Neuron (in vitro differentiated cells): ENCODE data around the gene CCDC78.
A peak's percentile ranks its signal among the peaks of the same experiment; 100 is the strongest.

Experiments used
- H2AFZ ChIP-seq: one replicate; pipeline ENCODE4 v1.6.1; 2013; ENCODE audit warnings: low read depth, mild to moderate bottlenecking, inconsistent platforms, low read length, moderate library complexity
- H3K27me3 ChIP-seq: one replicate; pipeline ENCODE4 v1.6.1; 2013; ENCODE audit warnings: low read length; ENCODE audit not compliant: insufficient read depth
- H3K36me3 ChIP-seq: one replicate; pipeline ENCODE4 v1.6.1; 2013; ENCODE audit warnings: low read length; ENCODE audit not compliant: insufficient read depth
- H3K4me1 ChIP-seq: one replicate; pipeline ENCODE4 v1.6.1; 2013; ENCODE audit warnings: low read length; ENCODE audit not compliant: insufficient read depth
- H3K4me3 ChIP-seq: 2 replicates; pipeline ENCODE4 v1.5.1; 2013; ENCODE audit warnings: mild to moderate bottlenecking, low read length, moderate library complexity
- H3K9me3 ChIP-seq: one replicate; pipeline ENCODE4 v1.6.1; 2013; ENCODE audit warnings: low read length

The CCDC78 gene

DNA sequence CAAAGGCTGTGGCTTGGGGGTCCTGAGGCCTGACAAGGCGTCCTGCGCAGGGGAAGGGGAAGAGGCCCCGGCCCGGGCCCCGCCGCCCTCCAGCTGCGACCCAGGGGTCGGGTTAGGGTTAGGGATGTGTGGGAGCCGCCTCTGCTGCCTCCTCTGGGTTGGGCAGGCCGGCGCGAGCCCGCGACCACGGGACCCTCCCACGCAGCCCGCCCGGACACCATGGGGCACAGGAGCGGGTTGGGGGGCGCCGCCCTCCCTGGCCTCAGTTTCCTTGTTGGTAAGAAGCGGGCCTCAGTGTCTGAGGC is 14.2 kb upstream of the CCDC78 start:
- H3K4me1 ChIP-seq = peaks cover 11% of the 10 kb centered on the region
- no peaks in the 10 kb centered on the region for H3K27me3 ChIP-seq
- peak overlapping the region; percentile 75 for H2AFZ ChIP-seq

DNA sequence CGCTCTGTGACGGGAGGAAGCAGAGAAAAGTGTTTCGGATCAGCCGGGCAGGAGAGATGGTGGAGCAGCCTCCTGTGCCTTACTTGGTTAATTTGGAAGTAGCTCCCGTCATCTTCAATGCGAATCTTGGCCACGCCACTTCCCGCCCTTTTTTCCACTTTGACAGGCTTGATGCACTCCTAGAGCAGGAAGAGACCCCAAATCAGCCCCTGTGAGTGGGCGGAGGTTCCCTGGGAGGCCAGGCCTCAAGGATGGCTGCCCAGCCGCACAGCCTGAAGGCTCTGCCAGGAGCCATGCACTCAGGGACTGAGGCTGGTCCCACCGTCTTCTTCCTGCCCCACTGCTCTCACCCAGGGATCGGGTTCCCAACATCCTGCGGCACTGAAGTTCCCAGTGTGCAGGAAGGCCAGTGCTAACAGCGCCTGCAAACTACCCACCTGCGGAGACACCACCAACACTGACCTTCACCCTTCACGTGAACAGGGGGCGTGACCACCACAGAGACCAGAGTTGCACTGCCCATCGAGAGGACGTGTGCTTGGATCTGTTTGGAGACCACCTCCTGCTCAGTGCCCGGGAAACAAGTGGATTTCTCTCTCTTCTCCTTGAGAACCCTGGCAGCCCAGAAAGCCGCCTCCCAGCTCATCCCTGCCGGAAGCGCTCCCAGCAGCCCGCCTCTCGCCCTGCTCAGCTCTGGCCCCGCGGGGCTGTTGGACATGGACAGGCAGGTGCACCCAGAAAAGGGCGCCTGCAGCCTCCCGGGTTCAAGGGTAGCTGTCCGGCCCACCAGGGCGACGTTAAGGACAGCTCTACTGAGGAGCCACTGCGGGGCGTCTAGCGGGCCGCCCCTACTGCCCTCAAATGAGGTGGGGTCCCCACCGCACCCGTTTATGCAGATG is 13.6 kb upstream of the CCDC78 start:
- Histone ChIP-seq H3K27me3 (no peaks in the 10 kb centered on the region), H3K4me3 (peak overlapping the region; percentile 80), H2AFZ (peak overlapping the region; percentile 75), H3K9me3 (no peaks in the 10 kb centered on the region), H3K36me3 (peaks cover 27% of the 10 kb centered on the region), H3K4me1 (peaks cover 11% of the 10 kb centered on the region)

More for the DNA sequence above, 14.2 kb upstream of the CCDC78 start:
- peaks cover 22% of the 10 kb centered on the region for H3K36me3 ChIP-seq
- no peaks in the 10 kb centered on the region for H3K9me3 ChIP-seq
- H3K4me3 ChIP-seq = peak overlapping the region; percentile 80

DNA sequence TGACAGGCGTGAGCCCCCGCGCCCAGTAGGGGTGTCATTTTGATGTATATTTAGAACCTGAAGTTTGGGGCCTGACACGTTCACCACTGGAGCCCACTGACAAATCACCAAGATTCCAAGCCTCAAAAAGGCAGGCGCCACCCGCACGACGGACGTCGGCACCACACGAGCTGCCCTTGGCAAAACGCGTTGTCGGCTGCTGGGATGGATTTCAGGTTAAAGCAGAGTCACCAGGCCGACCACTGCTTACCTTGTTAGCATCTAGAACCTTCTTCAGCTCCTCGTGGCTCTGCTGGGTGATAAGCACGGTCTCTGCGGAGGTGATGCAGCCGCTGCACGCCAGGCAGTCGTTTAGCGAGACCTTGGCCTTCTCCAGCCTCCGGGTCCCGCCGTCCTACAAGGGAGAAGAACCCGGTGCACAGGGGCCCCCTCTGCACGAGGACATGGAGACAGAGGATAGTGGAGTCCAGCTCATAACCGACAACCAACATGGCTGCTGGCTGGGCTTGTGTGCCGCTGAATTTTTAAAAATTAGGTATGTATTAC is 10.8 kb upstream of the CCDC78 start:
- H2AFZ ChIP-seq = no peak overlapping the region
- no peaks in the 10 kb centered on the region for H3K27me3 ChIP-seq
- peaks cover 49% of the 10 kb centered on the region for H3K36me3 ChIP-seq
- H3K4me3 ChIP-seq = no peak overlapping the region
- peaks cover 11% of the 10 kb centered on the region for H3K4me1 ChIP-seq
- no peaks in the 10 kb centered on the region for H3K9me3 ChIP-seq

DNA sequence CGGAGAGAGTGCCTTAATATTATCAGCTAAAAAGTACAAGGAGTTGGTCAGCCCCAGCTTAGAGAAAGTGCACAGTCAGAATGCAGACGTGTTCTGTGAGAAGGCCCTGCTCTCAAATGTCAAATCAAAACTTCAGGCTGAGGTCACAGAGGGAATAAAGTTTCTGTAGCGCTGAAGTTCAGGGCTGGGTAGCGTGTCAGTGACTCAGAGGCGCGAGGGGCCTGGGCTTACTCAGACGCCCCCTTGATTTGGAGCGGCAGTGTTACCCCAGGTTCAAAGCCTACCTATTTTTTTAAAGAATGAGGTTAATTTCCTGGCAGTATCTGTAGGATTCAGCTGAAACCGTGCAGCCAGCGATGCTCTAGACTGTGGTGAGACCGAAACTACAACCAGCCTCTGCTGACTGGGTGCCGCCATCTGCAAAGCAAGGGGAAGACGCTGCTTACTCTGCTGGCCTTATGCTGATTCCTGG is 9.8 kb upstream of the CCDC78 start:
- Histone ChIP-seq H2AFZ (no peak overlapping the region), H3K4me1 (peaks cover 8% of the 10 kb centered on the region), H3K36me3 (peaks cover 49% of the 10 kb centered on the region)

DNA sequence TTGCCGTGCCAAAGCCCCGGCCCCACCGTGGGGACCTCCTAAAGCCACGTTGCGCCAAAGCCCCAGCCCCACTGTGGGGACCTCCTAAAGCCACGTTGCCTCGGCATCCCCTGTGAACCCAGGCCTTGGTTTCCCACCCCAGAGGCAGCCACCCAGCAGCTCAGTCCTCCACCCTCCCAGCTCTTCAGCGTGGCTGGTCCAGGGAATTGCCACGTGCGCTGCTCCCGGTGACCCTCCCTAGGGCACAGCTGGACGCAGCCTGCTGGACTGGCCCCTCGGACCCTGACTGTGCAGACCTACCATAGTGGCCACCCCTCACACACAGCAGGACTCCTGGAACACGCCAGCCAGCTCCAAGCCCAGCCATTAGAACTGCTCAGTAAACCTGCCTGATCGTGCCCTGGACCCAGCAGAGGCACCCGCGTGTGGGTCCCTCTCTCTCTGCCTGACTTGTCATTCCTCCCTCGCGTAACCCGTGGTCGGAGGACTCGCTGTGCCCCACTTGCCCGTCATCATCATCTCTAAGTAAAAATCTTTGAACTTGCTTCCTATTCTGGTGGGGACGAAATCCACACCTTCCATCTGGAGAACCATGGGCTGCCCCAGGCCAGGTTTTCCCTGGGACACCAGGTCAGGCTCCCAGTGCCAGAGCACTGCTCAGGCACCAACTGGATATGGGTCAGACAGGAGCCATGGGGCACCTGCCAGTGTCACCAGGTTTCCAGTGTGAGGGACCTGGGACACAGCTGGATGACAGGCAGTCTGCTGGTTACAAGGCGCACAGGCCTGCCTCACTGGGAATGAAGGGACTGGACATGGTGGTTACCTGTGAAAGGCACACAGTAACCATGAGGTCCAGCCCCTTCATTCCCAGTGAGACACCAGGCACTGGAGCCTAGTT is 9.0 kb upstream of the CCDC78 start:
- Histone ChIP-seq H3K4me3 (no peak overlapping the region), H3K27me3 (no peaks in the 10 kb centered on the region)

More for the DNA sequence above, 9.8 kb upstream of the CCDC78 start:
- Histone ChIP-seq H3K27me3 (no peaks in the 10 kb centered on the region), H3K9me3 (no peaks in the 10 kb centered on the region), H3K4me3 (no peak overlapping the region)

DNA sequence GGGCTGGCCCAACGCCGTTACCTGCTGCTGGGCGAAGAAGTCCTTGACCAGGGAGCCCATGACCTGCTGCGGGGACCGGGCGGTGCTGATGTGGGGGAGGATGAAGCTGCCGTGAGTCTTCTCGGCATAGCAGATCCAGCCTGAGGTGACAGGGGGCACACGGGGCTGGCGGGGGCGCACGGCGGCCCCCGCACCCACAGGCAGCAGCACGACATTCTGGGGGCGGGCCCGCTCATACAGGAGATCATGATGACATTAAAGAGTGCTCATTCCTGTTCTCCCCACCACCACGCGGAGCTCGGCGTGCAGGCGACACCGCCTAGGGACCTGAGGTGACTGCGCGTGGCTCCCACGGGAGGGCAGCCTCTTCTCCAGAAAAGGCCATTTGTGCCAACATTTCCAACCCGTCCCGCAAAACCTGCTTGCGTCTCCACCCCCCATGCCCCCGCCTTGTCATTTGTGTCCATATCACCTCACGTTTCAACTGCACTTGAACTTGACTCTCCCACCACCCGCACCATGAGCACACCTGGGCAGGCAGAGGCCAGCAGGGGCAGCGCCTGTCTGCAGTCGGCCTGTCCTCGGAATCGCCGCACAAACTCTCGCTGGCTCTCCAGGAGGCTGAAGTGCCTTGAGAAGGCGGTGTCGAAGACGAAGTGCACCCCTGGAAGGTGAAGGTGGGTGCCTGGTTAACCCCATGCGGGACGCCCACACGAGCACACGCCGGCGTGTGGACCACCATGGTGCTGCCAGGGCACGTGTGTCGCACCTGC is 8.2 kb upstream of the CCDC78 start:
- H3K4me3 ChIP-seq = no peak overlapping the region
- H2AFZ ChIP-seq = no peak overlapping the region
- peaks cover under 1% of the 10 kb centered on the region for H3K4me1 ChIP-seq
- peaks cover 51% of the 10 kb centered on the region for H3K36me3 ChIP-seq
- no peaks in the 10 kb centered on the region for H3K27me3 ChIP-seq
- no peaks in the 10 kb centered on the region for H3K9me3 ChIP-seq

More for the DNA sequence above, 9.0 kb upstream of the CCDC78 start:
- peaks cover 8% of the 10 kb centered on the region for H3K4me1 ChIP-seq
- H2AFZ ChIP-seq = no peak overlapping the region
- H3K9me3 ChIP-seq = no peaks in the 10 kb centered on the region
- H3K36me3 ChIP-seq = peaks cover 51% of the 10 kb centered on the region

DNA sequence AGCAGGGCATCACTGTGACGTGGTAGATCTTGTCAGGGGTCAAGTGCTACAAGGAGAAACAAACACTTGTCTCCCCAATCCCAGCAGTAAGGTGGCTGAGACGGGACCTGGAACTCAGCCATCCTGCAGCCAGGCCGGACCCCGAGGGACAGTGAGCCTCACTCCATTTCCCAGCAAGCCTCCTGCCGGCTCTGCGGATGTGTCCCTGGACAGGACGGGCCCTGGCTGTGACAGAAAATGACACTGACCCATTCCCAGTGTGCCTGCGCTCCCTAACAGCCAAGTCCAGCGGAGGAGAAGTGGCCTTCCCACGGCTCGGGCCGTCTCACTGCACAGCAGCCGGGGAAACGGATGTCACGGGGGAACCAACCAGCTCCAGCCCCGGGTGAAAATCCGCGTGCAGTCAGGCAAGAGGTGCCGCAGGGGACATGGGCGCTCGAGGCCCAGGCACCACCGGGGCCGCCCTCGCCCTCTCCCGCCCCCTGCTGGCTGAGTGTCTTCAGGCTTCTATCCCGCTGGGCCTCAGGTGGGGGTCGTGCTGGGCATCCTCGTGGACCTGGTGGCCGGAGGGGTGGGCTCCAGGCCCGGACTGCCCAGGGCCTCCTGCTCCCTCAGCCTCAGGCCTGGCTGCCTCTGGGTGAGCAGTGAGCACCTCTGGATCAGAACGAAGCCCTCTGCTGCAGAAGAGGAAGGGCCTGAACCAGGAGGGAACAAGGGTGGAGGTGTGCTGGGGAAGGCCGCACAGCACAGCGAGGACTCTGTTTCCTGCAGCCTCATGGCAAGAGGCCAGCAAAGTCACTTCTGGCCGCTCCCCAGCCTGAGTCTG is 7.4 kb upstream of the CCDC78 start:
- Histone ChIP-seq H3K9me3 (no peaks in the 10 kb centered on the region), H3K4me1 (peaks cover 1% of the 10 kb centered on the region), H3K4me3 (no peak overlapping the region), H3K36me3 (peaks cover 51% of the 10 kb centered on the region), H3K27me3 (no peaks in the 10 kb centered on the region), H2AFZ (no peak overlapping the region)

DNA sequence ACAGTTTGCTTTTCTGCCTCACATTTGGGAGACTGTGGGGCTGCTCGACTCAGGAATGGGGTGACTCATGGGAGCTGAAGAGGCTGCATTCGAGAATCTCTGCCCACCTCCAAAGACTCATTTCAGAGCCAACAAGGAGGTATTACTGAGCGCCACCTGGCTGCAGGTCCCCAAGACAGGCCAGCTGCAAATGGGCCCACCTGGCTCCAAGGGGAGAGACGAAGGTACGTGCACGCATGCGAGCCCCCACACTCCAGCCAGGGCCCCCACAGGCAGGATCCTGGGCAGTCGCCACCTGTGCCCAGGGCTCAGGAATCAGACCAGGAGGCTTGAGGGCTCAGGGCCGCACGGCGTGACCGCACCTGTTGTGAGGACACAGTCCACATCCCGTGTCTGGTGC is 6.7 kb upstream of the CCDC78 start:
- peaks cover 4% of the 10 kb centered on the region for H3K4me1 ChIP-seq
- H3K4me3 ChIP-seq = no peak overlapping the region
- H3K36me3 ChIP-seq = peaks cover 49% of the 10 kb centered on the region

DNA sequence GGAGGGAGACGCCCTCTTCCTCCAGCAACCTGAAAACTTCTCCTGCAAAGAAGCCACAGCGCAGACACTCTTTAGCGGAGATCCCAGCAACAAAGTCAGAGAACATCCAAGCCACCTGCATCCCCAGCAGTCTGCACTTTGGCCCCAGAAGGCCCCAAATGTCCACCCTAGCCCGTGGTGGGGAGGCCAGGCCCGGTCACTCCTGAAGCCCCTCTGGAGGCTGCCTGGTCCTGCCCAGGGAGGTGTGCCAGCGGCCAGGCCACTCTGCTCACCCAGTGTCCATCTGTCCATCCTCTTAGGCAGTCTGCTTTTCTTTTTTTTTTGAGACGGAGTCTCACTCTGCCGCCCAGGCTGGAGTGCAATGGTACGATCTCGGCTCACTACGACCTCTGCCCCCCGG is 6.1 kb upstream of the CCDC78 start:
- Histone ChIP-seq H2AFZ (no peak overlapping the region), H3K4me1 (peaks cover 9% of the 10 kb centered on the region), H3K9me3 (no peaks in the 10 kb centered on the region), H3K27me3 (no peaks in the 10 kb centered on the region), H3K4me3 (no peak overlapping the region), H3K36me3 (peaks cover 44% of the 10 kb centered on the region)

More for the DNA sequence above, 6.7 kb upstream of the CCDC78 start:
- Histone ChIP-seq H3K9me3 (no peaks in the 10 kb centered on the region), H3K27me3 (no peaks in the 10 kb centered on the region), H2AFZ (no peak overlapping the region)

DNA sequence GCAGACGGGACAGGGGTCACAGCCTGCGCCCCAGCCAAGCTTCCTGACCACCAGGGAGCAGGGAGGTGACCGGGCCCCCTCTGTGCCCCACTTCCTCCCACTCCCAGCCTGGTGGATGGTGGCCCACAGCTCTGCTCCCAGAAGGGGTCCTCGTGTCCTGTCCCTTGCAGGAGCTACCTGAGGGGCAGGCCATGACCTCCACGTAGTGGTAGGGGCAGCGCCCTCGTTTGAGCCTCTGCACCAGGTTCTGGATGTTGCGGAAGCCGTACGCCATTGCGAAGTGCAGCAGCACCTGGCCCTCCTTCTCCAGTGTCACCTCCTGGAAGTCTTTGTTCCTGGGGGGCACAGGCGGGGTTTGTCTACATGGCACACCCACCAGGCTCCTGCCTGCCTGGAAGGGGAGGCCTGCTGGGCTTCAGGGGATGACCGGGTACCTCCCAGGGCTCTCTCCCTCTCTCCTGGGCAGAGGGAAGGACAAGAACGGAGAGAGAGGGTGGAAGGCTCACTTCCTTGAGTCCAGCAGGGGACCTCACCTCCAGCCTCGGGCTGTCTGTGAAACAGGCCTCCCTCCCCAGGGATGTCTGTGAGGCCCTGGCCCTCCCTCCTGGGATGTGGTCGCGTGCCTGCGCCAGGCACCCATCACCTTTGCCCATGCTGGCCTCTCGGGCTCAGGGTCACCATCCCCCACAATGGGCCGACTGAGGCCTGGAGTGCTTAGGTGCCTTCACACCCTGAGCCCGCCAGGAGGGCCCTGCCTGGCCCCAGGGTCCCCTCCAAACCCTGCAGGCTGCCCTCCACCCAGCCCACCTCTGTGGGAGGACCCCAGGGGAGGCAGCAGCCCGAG is 4.6 kb upstream of the CCDC78 start:
- Histone ChIP-seq H3K4me1 (peaks cover 11% of the 10 kb centered on the region), H2AFZ (no peak overlapping the region), H3K27me3 (no peaks in the 10 kb centered on the region), H3K36me3 (peaks cover 33% of the 10 kb centered on the region), H3K9me3 (no peaks in the 10 kb centered on the region), H3K4me3 (no peak overlapping the region)
